Measurements from ENCODE around the gene CEACAM18.

DNA sequence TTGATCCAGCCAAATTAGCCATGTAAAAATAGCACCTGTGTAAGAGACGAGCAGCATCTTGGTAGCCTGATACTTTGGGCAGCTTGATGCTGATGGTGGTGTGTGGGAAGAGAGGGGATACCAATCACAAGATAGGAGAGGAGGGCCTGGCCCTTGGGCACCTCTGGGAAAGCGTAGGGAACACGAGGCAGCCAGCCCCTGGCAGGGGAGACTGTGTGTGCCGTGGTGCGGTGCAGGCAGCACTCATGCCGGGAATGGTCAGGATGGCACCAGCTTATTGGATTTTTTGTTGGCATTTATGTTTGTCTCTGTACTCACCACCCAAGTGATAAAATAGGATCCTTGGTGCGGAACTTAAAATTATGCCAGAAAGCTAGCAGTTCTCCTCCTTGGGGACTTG is 30.3 kb upstream of the CEACAM18 start:
- TF ChIP-seq RFX5 (IDR thresholded peaks at IDR 0.05; ENCODE audit: low read length) (no peak), POLR2AphosphoS5 (IDR thresholded peaks at IDR 0.05; ENCODE audit: low read depth, low read length) (no peak), RAD21 (IDR thresholded peaks at IDR 0.05; ENCODE audit: low read length) (no peak), TCF12 (IDR thresholded peaks at IDR 0.05) (no peak), SMC3 (IDR thresholded peaks at IDR 0.05; ENCODE audit: low read depth, low read length) (no peak), RCOR1 (IDR thresholded peaks at IDR 0.05; ENCODE audit: low read length) (no peak), EP300 (IDR thresholded peaks at IDR 0.05; ENCODE audit: borderline replicate concordance in 1 of 2, low read depth in 1 of 2, low read length in 1 of 2) (no peak), EZH2phosphoT487 (IDR thresholded peaks at IDR 0.05; ENCODE audit: borderline replicate concordance, low read depth) (no peak), YY1 (IDR thresholded peaks at IDR 0.05; ENCODE audit: low read depth) (no peak), RXRA (IDR thresholded peaks at IDR 0.05; ENCODE audit: borderline replicate concordance, low read depth) (no peak)
- TF ChIP-seq, protein P1, sequence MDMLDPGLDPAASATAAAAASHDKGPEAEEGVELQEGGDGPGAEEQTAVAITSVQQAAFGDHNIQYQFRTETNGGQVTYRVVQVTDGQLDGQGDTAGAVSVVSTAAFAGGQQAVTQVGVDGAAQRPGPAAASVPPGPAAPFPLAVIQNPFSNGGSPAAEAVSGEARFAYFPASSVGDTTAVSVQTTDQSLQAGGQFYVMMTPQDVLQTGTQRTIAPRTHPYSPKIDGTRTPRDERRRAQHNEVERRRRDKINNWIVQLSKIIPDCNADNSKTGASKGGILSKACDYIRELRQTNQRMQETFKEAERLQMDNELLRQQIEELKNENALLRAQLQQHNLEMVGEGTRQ (IDR thresholded peaks at IDR 0.05; ENCODE audit: borderline replicate concordance, low read depth, low read length), result no peak
- TF ChIP-seq, protein P2, sequence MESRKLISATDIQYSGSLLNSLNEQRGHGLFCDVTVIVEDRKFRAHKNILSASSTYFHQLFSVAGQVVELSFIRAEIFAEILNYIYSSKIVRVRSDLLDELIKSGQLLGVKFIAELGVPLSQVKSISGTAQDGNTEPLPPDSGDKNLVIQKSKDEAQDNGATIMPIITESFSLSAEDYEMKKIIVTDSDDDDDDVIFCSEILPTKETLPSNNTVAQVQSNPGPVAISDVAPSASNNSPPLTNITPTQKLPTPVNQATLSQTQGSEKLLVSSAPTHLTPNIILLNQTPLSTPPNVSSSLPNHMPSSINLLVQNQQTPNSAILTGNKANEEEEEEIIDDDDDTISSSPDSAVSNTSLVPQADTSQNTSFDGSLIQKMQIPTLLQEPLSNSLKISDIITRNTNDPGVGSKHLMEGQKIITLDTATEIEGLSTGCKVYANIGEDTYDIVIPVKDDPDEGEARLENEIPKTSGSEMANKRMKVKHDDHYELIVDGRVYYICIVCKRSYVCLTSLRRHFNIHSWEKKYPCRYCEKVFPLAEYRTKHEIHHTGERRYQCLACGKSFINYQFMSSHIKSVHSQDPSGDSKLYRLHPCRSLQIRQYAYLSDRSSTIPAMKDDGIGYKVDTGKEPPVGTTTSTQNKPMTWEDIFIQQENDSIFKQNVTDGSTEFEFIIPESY (IDR thresholded peaks at IDR 0.05; ENCODE audit: borderline replicate concordance, low read depth), result no peak
- TF ChIP-seq, protein P3, sequence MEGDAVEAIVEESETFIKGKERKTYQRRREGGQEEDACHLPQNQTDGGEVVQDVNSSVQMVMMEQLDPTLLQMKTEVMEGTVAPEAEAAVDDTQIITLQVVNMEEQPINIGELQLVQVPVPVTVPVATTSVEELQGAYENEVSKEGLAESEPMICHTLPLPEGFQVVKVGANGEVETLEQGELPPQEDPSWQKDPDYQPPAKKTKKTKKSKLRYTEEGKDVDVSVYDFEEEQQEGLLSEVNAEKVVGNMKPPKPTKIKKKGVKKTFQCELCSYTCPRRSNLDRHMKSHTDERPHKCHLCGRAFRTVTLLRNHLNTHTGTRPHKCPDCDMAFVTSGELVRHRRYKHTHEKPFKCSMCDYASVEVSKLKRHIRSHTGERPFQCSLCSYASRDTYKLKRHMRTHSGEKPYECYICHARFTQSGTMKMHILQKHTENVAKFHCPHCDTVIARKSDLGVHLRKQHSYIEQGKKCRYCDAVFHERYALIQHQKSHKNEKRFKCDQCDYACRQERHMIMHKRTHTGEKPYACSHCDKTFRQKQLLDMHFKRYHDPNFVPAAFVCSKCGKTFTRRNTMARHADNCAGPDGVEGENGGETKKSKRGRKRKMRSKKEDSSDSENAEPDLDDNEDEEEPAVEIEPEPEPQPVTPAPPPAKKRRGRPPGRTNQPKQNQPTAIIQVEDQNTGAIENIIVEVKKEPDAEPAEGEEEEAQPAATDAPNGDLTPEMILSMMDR (IDR thresholded peaks at IDR 0.05), result no peak
- TF ChIP-seq, protein P4, sequence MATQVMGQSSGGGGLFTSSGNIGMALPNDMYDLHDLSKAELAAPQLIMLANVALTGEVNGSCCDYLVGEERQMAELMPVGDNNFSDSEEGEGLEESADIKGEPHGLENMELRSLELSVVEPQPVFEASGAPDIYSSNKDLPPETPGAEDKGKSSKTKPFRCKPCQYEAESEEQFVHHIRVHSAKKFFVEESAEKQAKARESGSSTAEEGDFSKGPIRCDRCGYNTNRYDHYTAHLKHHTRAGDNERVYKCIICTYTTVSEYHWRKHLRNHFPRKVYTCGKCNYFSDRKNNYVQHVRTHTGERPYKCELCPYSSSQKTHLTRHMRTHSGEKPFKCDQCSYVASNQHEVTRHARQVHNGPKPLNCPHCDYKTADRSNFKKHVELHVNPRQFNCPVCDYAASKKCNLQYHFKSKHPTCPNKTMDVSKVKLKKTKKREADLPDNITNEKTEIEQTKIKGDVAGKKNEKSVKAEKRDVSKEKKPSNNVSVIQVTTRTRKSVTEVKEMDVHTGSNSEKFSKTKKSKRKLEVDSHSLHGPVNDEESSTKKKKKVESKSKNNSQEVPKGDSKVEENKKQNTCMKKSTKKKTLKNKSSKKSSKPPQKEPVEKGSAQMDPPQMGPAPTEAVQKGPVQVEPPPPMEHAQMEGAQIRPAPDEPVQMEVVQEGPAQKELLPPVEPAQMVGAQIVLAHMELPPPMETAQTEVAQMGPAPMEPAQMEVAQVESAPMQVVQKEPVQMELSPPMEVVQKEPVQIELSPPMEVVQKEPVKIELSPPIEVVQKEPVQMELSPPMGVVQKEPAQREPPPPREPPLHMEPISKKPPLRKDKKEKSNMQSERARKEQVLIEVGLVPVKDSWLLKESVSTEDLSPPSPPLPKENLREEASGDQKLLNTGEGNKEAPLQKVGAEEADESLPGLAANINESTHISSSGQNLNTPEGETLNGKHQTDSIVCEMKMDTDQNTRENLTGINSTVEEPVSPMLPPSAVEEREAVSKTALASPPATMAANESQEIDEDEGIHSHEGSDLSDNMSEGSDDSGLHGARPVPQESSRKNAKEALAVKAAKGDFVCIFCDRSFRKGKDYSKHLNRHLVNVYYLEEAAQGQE (IDR thresholded peaks at IDR 0.05; ENCODE audit: low read depth, low read length), result no peak

Measured in SK-N-SH (cell line).